ENCODE measurements around the gene TGIF2. TPM values are rescaled to one million over a fixed set of nuclear protein-coding genes. Genes with fewer than 3 reads are reported as not detected.

The TGIF2 gene
- total RNA-seq, 1 donor = 3.1 TPM

- DNase-seq (ENCODE audit: low read depth) = no peak
- no peak for TF ChIP-seq CTCF (IDR thresholded peaks at IDR 0.05; ENCODE audit: insufficient read depth, low read length)
- peak overlapping the region; percentile 70 for H3K4me3 ChIP-seq (ENCODE audit: low read depth, low read length)
Observed at GRCh38 chr20:36572701-36573102, 695 bp upstream of the TGIF2 start.

GRCh38 chr20:36573798-36574365, 485 bp downstream of the TGIF2 start:
- no peak for DNase-seq (ENCODE audit: low read depth)
- peak overlapping the region; percentile 70 for H3K4me3 ChIP-seq (ENCODE audit: low read depth, low read length)
- no peak for TF ChIP-seq CTCF (IDR thresholded peaks at IDR 0.05; ENCODE audit: insufficient read depth, low read length)

GRCh38 chr20:36574366-36575135, 1.2 kb downstream of the TGIF2 start:
- no peak for TF ChIP-seq CTCF (IDR thresholded peaks at IDR 0.05; ENCODE audit: insufficient read depth, low read length)
- peak; percentile 32 for DNase-seq (ENCODE audit: low read depth)
- peak overlapping the region; percentile 70 for H3K4me3 ChIP-seq (ENCODE audit: low read depth, low read length)

GRCh38 chr20:36576081-36576445, 2.7 kb downstream of the TGIF2 start:
- TF ChIP-seq CTCF (IDR thresholded peaks at IDR 0.05; ENCODE audit: insufficient read depth, low read length) = no peak
- no peak for DNase-seq (ENCODE audit: low read depth)
- no peak overlapping the region for H3K4me3 ChIP-seq (ENCODE audit: low read depth, low read length)

- TF ChIP-seq CTCF (IDR thresholded peaks at IDR 0.05; ENCODE audit: insufficient read depth, low read length) = no peak
- no peak overlapping the region for H3K4me3 ChIP-seq (ENCODE audit: low read depth, low read length)
- DNase-seq (ENCODE audit: low read depth) = no peak
Observed at GRCh38 chr20:36578356-36579041, 5.1 kb downstream of the TGIF2 start.

- DNase-seq (ENCODE audit: low read depth) = peak; percentile 38
- no peak for TF ChIP-seq CTCF (IDR thresholded peaks at IDR 0.05; ENCODE audit: insufficient read depth, low read length)
- H3K4me3 ChIP-seq (ENCODE audit: low read depth, low read length) = no peak overlapping the region
Observed at GRCh38 chr20:36579996-36580545, 6.7 kb downstream of the TGIF2 start.

Measured in fibroblast of the aortic adventitia (primary cell).